Measurements from ENCODE around the gene FBXO28. TPM values are rescaled to one million over a fixed set of nuclear protein-coding genes. Genes with fewer than 3 reads are reported as not detected.

Gene FBXO28
- total and polyA plus RNA-seq, 10 of the 15 experiments (the other 5 are each of a cell fraction or from before 2014, with no cell fraction given), result 4.3 to 23.2 (median 18.4) TPM

DNA sequence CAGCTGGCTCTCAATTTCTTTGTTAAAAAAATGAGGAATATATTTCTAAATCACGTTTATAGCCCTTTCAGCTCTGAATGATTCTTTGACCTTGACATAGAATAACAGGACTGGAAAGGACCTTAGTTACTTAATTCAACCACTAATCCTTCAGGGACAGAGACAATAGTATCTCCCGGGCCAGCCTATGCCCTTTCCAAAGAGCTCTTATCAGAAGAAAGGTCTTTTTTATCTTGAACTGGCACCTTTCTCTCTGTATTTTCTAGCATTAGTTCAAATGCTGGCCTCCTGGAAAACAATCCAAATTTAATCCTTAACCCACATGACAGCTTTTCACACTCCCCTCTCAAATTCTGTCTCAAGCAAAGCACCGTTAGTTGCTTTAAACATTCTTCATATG lies 44.8 kb upstream of the FBXO28 start:
- ChIA-PET RAD21 (ENCODE audit: unreplicated experiment) (no interaction called here), POLR2A (interaction anchor here (0.5 kb wide), 2 partner anchors 48 to 226 kb away, joined by 3 to 4 read pairs; no protein-coding TSS in a partner anchor), SMC1A (ENCODE audit: uncharacterized antibody, unreplicated experiment) (interaction anchor here (0.9 kb wide), 1 partner anchor 11 kb away, joined by 3 read pairs; no protein-coding TSS in a partner anchor), CTCF (interaction anchor here (1.1 to 1.7 kb wide), 2 partner anchors 18 to 306 kb away, joined by 3 to 5 read pairs; no protein-coding TSS in a partner anchor)
- DNase-seq (ENCODE audit: low read depth, low spot score), result no peak
- Histone ChIP-seq H4K20me1 (ENCODE audit: control insufficient read depth, insufficient read depth) (no peaks in the 10 kb centered on the region), H3K79me2 (ENCODE audit: control insufficient read depth, insufficient read depth, low read length) (no peaks in the 10 kb centered on the region), H3K27me3 (replicated peaks in 1 of 2; ENCODE audit: control insufficient read depth in 2 of 2, insufficient read depth in 2 of 2, low read length in 1 of 2) (peaks cover 0 to 4% of the 10 kb centered on the region in 2 experiments; a peak in 2 of 4 replicates), H3K4me2 (ENCODE audit: control insufficient read depth, insufficient read depth) (no peak overlapping the region), H3K9ac (ENCODE audit: control insufficient read depth, insufficient read depth, low read length) (no peak overlapping the region), H3K27ac (ENCODE audit: control insufficient read depth, insufficient read depth) (no peak overlapping the region), H2AFZ (ENCODE audit: control insufficient read depth, low read depth, low read length) (no peak overlapping the region), H3K4me3 (no peak overlapping the region), H3K4me1 (ENCODE audit: control insufficient read depth, insufficient read depth, low read length) (no peaks in the 10 kb centered on the region), H3K9me3 (replicated peaks; ENCODE audit: control insufficient read depth, insufficient read depth, low read length) (no peaks in the 10 kb centered on the region), H3K36me3 (ENCODE audit: control insufficient read depth in 2 of 2, insufficient read depth in 2 of 2, low read length in 1 of 2) (no peaks in the 10 kb centered on the region)
- in situ Hi-C loops (cut with MboI) (no loop called here), intact Hi-C loops (cut with micrococcal nuclease; ENCODE audit: unreplicated experiment) (no loop called here)
- ATAC-seq, result no peak
- BruUV-seq (replicated peaks), result no TSS peak
- WGBS (ENCODE audit: insufficient coverage, insufficient replicate concordance, low lambda C conversion rate, missing lambda C conversion rate), result 47% methylated on average over 3 of the region's 3 CpGs
- FAIRE-seq, result no peak
- TF ChIP-seq TCF12 (IDR thresholded peaks at IDR 0.05; ENCODE audit: low read depth, low read length) (no peak), CBX5 (IDR thresholded peaks at IDR 0.05; ENCODE audit: low read depth) (no peak), CHD2 (IDR thresholded peaks at IDR 0.05; ENCODE audit: borderline replicate concordance, low read depth, low read length) (no peak), RB1 (IDR thresholded peaks at IDR 0.05; ENCODE audit: borderline replicate concordance) (no peak), HDAC2 (IDR thresholded peaks at IDR 0.05) (no peak), IKZF1 (conservative IDR thresholded peaks at IDR 0.05) (no peak), BHLHE40 (IDR thresholded peaks at IDR 0.05; ENCODE audit: borderline replicate concordance in 1 of 2, low read depth in 2 of 2, low read length in 1 of 2) (no peak), POLR2A (IDR thresholded peaks at IDR 0.05; ENCODE audit: low read depth, low read length) (no peak), RCOR1 (conservative IDR thresholded peaks at IDR 0.05; ENCODE audit: low read depth, low read length) (no peak), RBBP5 (conservative IDR thresholded peaks at IDR 0.05) (no peak)
- TF ChIP-seq, protein P1, sequence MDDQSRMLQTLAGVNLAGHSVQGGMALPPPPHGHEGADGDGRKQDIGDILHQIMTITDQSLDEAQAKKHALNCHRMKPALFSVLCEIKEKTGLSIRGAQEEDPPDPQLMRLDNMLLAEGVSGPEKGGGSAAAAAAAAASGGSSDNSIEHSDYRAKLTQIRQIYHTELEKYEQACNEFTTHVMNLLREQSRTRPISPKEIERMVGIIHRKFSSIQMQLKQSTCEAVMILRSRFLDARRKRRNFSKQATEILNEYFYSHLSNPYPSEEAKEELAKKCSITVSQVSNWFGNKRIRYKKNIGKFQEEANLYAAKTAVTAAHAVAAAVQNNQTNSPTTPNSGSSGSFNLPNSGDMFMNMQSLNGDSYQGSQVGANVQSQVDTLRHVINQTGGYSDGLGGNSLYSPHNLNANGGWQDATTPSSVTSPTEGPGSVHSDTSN (IDR thresholded peaks at IDR 0.05; ENCODE audit: insufficient replicate concordance, low read depth, low read length), result no peak
- TF ChIP-seq, protein P2, sequence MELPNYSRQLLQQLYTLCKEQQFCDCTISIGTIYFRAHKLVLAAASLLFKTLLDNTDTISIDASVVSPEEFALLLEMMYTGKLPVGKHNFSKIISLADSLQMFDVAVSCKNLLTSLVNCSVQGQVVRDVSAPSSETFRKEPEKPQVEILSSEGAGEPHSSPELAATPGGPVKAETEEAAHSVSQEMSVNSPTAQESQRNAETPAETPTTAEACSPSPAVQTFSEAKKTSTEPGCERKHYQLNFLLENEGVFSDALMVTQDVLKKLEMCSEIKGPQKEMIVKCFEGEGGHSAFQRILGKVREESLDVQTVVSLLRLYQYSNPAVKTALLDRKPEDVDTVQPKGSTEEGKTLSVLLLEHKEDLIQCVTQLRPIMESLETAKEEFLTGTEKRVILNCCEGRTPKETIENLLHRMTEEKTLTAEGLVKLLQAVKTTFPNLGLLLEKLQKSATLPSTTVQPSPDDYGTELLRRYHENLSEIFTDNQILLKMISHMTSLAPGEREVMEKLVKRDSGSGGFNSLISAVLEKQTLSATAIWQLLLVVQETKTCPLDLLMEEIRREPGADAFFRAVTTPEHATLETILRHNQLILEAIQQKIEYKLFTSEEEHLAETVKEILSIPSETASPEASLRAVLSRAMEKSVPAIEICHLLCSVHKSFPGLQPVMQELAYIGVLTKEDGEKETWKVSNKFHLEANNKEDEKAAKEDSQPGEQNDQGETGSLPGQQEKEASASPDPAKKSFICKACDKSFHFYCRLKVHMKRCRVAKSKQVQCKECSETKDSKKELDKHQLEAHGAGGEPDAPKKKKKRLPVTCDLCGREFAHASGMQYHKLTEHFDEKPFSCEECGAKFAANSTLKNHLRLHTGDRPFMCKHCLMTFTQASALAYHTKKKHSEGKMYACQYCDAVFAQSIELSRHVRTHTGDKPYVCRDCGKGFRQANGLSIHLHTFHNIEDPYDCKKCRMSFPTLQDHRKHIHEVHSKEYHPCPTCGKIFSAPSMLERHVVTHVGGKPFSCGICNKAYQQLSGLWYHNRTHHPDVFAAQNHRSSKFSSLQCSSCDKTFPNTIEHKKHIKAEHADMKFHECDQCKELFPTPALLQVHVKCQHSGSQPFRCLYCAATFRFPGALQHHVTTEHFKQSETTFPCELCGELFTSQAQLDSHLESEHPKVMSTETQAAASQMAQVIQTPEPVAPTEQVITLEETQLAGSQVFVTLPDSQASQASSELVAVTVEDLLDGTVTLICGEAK (IDR thresholded peaks at IDR 0.05; ENCODE audit: borderline replicate concordance), result no peak
- TF ChIP-seq, protein P3, sequence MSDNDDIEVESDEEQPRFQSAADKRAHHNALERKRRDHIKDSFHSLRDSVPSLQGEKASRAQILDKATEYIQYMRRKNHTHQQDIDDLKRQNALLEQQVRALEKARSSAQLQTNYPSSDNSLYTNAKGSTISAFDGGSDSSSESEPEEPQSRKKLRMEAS (IDR thresholded peaks at IDR 0.05; ENCODE audit: low read depth, low read length), result no peak
- TF ChIP-seq, protein P4, sequence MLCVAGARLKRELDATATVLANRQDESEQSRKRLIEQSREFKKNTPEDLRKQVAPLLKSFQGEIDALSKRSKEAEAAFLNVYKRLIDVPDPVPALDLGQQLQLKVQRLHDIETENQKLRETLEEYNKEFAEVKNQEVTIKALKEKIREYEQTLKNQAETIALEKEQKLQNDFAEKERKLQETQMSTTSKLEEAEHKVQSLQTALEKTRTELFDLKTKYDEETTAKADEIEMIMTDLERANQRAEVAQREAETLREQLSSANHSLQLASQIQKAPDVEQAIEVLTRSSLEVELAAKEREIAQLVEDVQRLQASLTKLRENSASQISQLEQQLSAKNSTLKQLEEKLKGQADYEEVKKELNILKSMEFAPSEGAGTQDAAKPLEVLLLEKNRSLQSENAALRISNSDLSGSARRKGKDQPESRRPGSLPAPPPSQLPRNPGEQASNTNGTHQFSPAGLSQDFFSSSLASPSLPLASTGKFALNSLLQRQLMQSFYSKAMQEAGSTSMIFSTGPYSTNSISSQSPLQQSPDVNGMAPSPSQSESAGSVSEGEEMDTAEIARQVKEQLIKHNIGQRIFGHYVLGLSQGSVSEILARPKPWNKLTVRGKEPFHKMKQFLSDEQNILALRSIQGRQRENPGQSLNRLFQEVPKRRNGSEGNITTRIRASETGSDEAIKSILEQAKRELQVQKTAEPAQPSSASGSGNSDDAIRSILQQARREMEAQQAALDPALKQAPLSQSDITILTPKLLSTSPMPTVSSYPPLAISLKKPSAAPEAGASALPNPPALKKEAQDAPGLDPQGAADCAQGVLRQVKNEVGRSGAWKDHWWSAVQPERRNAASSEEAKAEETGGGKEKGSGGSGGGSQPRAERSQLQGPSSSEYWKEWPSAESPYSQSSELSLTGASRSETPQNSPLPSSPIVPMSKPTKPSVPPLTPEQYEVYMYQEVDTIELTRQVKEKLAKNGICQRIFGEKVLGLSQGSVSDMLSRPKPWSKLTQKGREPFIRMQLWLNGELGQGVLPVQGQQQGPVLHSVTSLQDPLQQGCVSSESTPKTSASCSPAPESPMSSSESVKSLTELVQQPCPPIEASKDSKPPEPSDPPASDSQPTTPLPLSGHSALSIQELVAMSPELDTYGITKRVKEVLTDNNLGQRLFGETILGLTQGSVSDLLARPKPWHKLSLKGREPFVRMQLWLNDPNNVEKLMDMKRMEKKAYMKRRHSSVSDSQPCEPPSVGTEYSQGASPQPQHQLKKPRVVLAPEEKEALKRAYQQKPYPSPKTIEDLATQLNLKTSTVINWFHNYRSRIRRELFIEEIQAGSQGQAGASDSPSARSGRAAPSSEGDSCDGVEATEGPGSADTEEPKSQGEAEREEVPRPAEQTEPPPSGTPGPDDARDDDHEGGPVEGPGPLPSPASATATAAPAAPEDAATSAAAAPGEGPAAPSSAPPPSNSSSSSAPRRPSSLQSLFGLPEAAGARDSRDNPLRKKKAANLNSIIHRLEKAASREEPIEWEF (IDR thresholded peaks at IDR 0.05; ENCODE audit: insufficient replicate concordance, low read depth, low read length), result no peak
